Measurements from ENCODE around the gene ARHGEF17.

DNA sequence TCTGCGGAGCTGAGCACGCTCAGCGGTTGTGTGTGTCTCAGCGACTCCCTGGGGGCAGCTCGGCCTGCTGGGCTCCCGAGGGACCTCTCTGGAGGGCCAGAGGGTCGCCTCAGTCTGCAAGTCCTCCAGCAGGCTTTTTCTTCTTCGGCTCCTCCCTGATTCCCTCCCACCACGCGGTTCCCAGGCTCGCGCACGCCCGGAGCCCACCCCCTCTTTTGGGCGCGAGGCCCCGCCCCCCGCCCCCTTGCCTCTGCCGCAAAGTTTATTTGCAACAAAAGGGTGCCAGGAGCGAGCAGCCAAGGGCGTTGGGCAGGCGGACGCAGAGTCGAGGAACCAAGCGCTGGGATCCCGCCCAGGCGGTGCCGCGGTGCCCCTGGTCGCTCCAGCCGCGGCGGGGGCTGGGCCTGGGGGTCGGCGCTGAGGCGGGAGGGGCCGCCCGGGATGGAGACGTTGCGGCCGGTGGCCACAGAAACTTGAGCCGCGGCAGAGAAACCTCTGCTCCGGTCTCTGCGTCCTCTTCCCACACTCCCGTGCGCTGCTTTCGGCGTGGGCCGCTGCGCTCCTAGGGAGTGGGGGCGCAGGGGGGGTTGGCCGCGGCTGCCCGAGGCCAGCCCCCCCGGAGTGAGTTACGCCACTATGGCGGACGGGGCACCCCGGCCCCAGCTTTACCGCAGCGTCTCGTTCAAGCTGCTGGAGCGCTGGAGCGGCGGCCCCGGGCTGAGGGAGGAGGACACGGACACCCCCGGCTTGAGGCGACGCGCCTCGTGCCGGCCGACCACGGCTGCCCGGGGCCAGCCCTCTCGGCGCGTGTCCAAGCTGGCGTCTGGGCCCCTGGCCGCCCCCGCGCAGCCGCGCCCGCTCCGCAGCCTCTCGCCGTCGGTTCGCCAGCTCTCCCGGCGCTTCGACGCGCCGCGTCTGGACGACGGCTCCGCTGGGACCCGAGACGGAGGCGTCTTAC is at the start of gene ARHGEF17:
- TF ChIP-seq, protein P1, sequence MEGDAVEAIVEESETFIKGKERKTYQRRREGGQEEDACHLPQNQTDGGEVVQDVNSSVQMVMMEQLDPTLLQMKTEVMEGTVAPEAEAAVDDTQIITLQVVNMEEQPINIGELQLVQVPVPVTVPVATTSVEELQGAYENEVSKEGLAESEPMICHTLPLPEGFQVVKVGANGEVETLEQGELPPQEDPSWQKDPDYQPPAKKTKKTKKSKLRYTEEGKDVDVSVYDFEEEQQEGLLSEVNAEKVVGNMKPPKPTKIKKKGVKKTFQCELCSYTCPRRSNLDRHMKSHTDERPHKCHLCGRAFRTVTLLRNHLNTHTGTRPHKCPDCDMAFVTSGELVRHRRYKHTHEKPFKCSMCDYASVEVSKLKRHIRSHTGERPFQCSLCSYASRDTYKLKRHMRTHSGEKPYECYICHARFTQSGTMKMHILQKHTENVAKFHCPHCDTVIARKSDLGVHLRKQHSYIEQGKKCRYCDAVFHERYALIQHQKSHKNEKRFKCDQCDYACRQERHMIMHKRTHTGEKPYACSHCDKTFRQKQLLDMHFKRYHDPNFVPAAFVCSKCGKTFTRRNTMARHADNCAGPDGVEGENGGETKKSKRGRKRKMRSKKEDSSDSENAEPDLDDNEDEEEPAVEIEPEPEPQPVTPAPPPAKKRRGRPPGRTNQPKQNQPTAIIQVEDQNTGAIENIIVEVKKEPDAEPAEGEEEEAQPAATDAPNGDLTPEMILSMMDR (optimal IDR thresholded peaks at IDR 0.05 in 1 of 3, IDR thresholded peaks at IDR 0.05 in 1 of 3, conservative IDR thresholded peaks at IDR 0.05 in 1 of 3; ENCODE audit: extremely low read depth in 1 of 3, insufficient read depth in 2 of 3, low read length in 3 of 3), result no peak
- no peak for TF ChIP-seq EZH2 (IDR thresholded peaks at IDR 0.05; ENCODE audit: low read length)

Data from keratinocyte (primary cell).